NCI-H524 treated with DMSO at 0.1 percent for 48 hours (cell line): Measurements from ENCODE around the gene WFDC10A.
"Not testable (repeated sequence)": the region's sequence is repeated elsewhere in the genome, so short reads cannot be mapped to it uniquely, and the experiment has no call there.

Source experiments
- DNase-seq: peaks from one replicate; lab custom pipeline; 2025; lab: John Stamatoyannopoulos, UW

The WFDC10A gene

GRCh38 chr20:45649312-45649863, 19.8 kb downstream of the WFDC10A start:
- no peak for DNase-seq

GRCh38 chr20:45651726-45652125, 22.2 kb downstream of the WFDC10A start:
- not testable (repeated sequence) for DNase-seq

GRCh38 chr20:45657038-45657437, 27.5 kb downstream of the WFDC10A start:
- DNase-seq: not testable (repeated sequence)

- DNase-seq: no peak
These were observed 40.6 kb downstream of the WFDC10A start, which contains the start of gene WFDC11 for GRCh38 chr20:45670139-45670538. WFDC11 (minus strand) TSS chr20:45670239; CDS start chr20:45650600, 19,639 bp downstream.

GRCh38 chr20:45672765-45673164, 43.2 kb downstream of the WFDC10A start:
- no peak for DNase-seq

- DNase-seq: no peak
These were observed 50.1 kb downstream of the WFDC10A start for GRCh38 chr20:45679650-45680049.
